HG03103 (cell line): ENCODE results near the gene PGBD5.
"Not testable (repeated sequence)": the region's sequence is repeated elsewhere in the genome, so short reads cannot be mapped to it uniquely, and the experiment has no call there.

ENCODE experiments used
- ATAC-seq: cut with Tn5 transposase; IDR thresholded peaks from one replicate; pipeline ENCODE4 v1.9.1; 2021; ENCODE audit warnings: low read depth; ENCODE audit not compliant: unreplicated experiment

The PGBD5 gene

GRCh38 chr1:230426246-230427093 lies at the start of gene PGBD5:
Gene PGBD5 (minus strand): TSS chr1:230426332. CDS start chr1:230425928, 404 bp downstream.
- ATAC-seq = peak; percentile 88

GRCh38 chr1:230474924-230475323 lies 48.8 kb upstream of the PGBD5 start:
- ATAC-seq = not testable (repeated sequence)

GRCh38 chr1:230470750-230471149 lies 44.6 kb upstream of the PGBD5 start:
- ATAC-seq = not testable (repeated sequence)

GRCh38 chr1:230469271-230469670 lies 43.1 kb upstream of the PGBD5 start:
- no peak for ATAC-seq

- no peak for ATAC-seq
Measured at GRCh38 chr1:230465691-230466090, 39.6 kb upstream of the PGBD5 start.

- no peak for ATAC-seq
Measured at GRCh38 chr1:230464671-230465070, 38.5 kb upstream of the PGBD5 start.

- ATAC-seq = no peak
Measured at GRCh38 chr1:230463760-230464159, 37.6 kb upstream of the PGBD5 start.

- ATAC-seq = no peak
Measured at GRCh38 chr1:230463326-230463725, 37.2 kb upstream of the PGBD5 start.

- no peak for ATAC-seq
Measured at GRCh38 chr1:230459465-230459864, 33.3 kb upstream of the PGBD5 start.

- no peak for ATAC-seq
Measured at GRCh38 chr1:230458509-230458908, 32.4 kb upstream of the PGBD5 start.

- no peak for ATAC-seq
Measured at GRCh38 chr1:230456478-230456877, 30.3 kb upstream of the PGBD5 start.

GRCh38 chr1:230455291-230455690 lies 29.2 kb upstream of the PGBD5 start:
- ATAC-seq = no peak

GRCh38 chr1:230453377-230453776 lies 27.2 kb upstream of the PGBD5 start:
- ATAC-seq = no peak

GRCh38 chr1:230441183-230442029 lies 15.3 kb upstream of the PGBD5 start:
- no peak for ATAC-seq

GRCh38 chr1:230435108-230435507 lies 9.0 kb upstream of the PGBD5 start:
- no peak for ATAC-seq

GRCh38 chr1:230431527-230431926 lies 5.4 kb upstream of the PGBD5 start:
- ATAC-seq = no peak

- ATAC-seq = no peak
Measured at GRCh38 chr1:230430499-230430898, 4.4 kb upstream of the PGBD5 start.

- ATAC-seq = no peak
Measured at GRCh38 chr1:230429067-230429735, 3.1 kb upstream of the PGBD5 start.

GRCh38 chr1:230427981-230428380 lies 1.8 kb upstream of the PGBD5 start:
- ATAC-seq = no peak

- ATAC-seq = no peak
Measured at GRCh38 chr1:230427094-230427876, 1.2 kb upstream of the PGBD5 start.
